Natural killer cell treated with Interleukin-12 subunit alpha and Interleukin-12 subunit beta and Interleukin-15 and Interleukin-18, amount 100 ng/mL, for 72 hours (primary cell): ENCODE measurements around the gene DISP2. TPM values are rescaled to one million over a fixed set of nuclear protein-coding genes. Genes with fewer than 3 reads are reported as not detected.

Experiments
- ATAC-seq, 2 donors: fragments of 150-1000 bp; cut with Tn5 transposase in 1 of 2; sonication (Bioruptor Pico), chemical (Tn5 transposase) in 1 of 2; 2 replicates each; pipeline ENCODE4 v1.10.0; 2021
- DNase-seq: peaks from one replicate; pipeline ENCODE4 v3.0.0; 2022; ENCODE audit warnings: low spot score
- H3K27ac Mint-ChIP-seq, 2 donors: 1 replicate in 1 of 2; 2 replicates in 1 of 2; pipeline ENCODE4 v1.8.0; 2022; ENCODE audit warnings: mixed read lengths in 2 of 2, mild to moderate bottlenecking in 1 of 2, moderate library complexity in 1 of 2
- H3K27me3 Mint-ChIP-seq, 2 donors: 1 replicate in 1 of 2; 2 replicates in 1 of 2; pipeline ENCODE4 v1.8.0; 2022; ENCODE audit warnings: mixed read lengths in 2 of 2
- H3K36me3 Mint-ChIP-seq: one replicate; pipeline ENCODE4 v1.8.0; 2022; ENCODE audit warnings: mixed read lengths
- H3K4me1 Mint-ChIP-seq, 2 donors: 1 replicate in 1 of 2; 2 replicates in 1 of 2; pipeline ENCODE4 v1.8.0; 2022; ENCODE audit warnings: low read depth in 2 of 2, mixed read lengths in 2 of 2, mild to moderate bottlenecking in 1 of 2
- H3K4me3 Mint-ChIP-seq: one replicate; pipeline ENCODE4 v1.8.0; 2022; ENCODE audit warnings: mixed read lengths
- H3K9me3 Mint-ChIP-seq: 2 replicates; pipeline ENCODE4 v1.8.0; 2022; ENCODE audit warnings: mixed read lengths
- total RNA-seq, 2 donors: library from RNA; stranded (reverse); gene quantifications; one replicate each; pipeline ENCODE4 v1.2.3, GENCODE V29; 2022

DISP2 gene
- total RNA-seq, 2 donors from 2014 or later = 0.25 to 1.00 TPM

GRCh38 chr15:40388941-40389823 lies 31.2 kb downstream of the DISP2 start:
- Mint-ChIP-seq H3K27me3 (no peaks in the 10 kb centered on the region), H3K9me3 (no peaks in the 10 kb centered on the region), H3K27ac (no peak overlapping the region), H3K4me1 (peaks cover 3 to 6% of the 10 kb centered on the region in 2 donors), H3K36me3 (peaks cover 18% of the 10 kb centered on the region), H3K4me3 (no peak overlapping the region)
- ATAC-seq (no peak), DNase-seq (no peak)

- H3K36me3 Mint-ChIP-seq = peaks cover 18% of the 10 kb centered on the region
- H3K4me3 Mint-ChIP-seq = no peak overlapping the region
- no peak overlapping the region for H3K27ac Mint-ChIP-seq
- no peak for ATAC-seq
- H3K4me1 Mint-ChIP-seq = peaks cover 0 to 4% of the 10 kb centered on the region in 2 donors
- no peaks in the 10 kb centered on the region for H3K27me3 Mint-ChIP-seq
- H3K9me3 Mint-ChIP-seq = no peaks in the 10 kb centered on the region
- no peak for DNase-seq
Measured at GRCh38 chr15:40389824-40390595, 32.0 kb downstream of the DISP2 start.

- H3K36me3 Mint-ChIP-seq = peaks cover 18% of the 10 kb centered on the region
- no peak for DNase-seq
- no peaks in the 10 kb centered on the region for H3K27me3 Mint-ChIP-seq
- H3K4me1 Mint-ChIP-seq = peaks cover 3 to 8% of the 10 kb centered on the region in 2 donors
- no peak overlapping the region for H3K4me3 Mint-ChIP-seq
- no peaks in the 10 kb centered on the region for H3K9me3 Mint-ChIP-seq
- no peak for ATAC-seq
- H3K27ac Mint-ChIP-seq = no peak overlapping the region
Measured at GRCh38 chr15:40392986-40393948, 35.2 kb downstream of the DISP2 start.

- ATAC-seq (no peak), DNase-seq (no peak)
- Mint-ChIP-seq H3K27ac (peak overlapping the region in 1 of 2 donors; percentile 39), H3K36me3 (peaks cover 8% of the 10 kb centered on the region), H3K4me1 (peaks cover 15 to 20% of the 10 kb centered on the region in 2 donors), H3K27me3 (no peaks in the 10 kb centered on the region), H3K4me3 (peak overlapping the region; percentile 47), H3K9me3 (no peaks in the 10 kb centered on the region)
Measured at GRCh38 chr15:40397688-40398412, 39.8 kb downstream of the DISP2 start.

DNA sequence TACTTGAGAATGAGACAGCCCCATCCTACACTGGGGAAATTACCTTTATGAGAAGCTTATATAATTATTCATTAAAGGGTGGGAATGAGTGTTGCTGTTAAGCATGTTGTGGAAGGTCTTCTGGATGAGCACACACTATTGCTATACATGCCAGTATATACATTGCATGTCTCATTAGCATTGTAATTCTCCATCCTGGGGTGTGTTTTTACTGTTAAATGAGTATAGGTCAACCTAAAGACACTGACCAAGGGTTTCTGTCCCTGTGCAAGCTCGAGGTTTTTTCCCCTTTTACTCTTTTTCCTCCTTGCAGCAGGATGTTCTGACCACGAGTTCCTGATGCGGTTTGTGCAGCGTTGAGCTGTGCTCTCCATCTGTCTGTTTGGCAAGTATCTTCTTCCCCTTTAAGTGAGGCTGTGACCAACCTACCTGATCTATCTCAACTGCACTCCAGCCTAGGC lies 40.4 kb downstream of the DISP2 start:
- H3K9me3 Mint-ChIP-seq = no peaks in the 10 kb centered on the region
- H3K36me3 Mint-ChIP-seq = peaks cover 3% of the 10 kb centered on the region
- ATAC-seq (peak; percentile 82 to 83), DNase-seq (peak; percentile 66)
- H3K27me3 Mint-ChIP-seq = no peaks in the 10 kb centered on the region
- H3K4me1 Mint-ChIP-seq = peaks cover 16 to 20% of the 10 kb centered on the region in 2 donors
- peak overlapping the region; percentile 47 for H3K4me3 Mint-ChIP-seq
- peak overlapping the region in 1 of 2 donors; percentile 39 for H3K27ac Mint-ChIP-seq

- Mint-ChIP-seq H3K4me3 (peak overlapping the region; percentile 25), H3K27me3 (no peaks in the 10 kb centered on the region), H3K36me3 (no peaks in the 10 kb centered on the region), H3K27ac (no peak overlapping the region), H3K4me1 (peaks cover 19 to 20% of the 10 kb centered on the region in 2 donors), H3K9me3 (no peaks in the 10 kb centered on the region)
- ATAC-seq = no peak
- no peak for DNase-seq
Measured at GRCh38 chr15:40399370-40399769, 41.4 kb downstream of the DISP2 start.

- Mint-ChIP-seq H3K27ac (peak within 1 kb of the TSS; percentile 80 to 85), H3K36me3 (peaks cover 2% of the 10 kb centered on the region), H3K4me1 (peaks cover 23 to 30% of the 10 kb centered on the region in 2 donors), H3K27me3 (no peaks in the 10 kb centered on the region), H3K9me3 (no peaks in the 10 kb centered on the region), H3K4me3 (peak within 1 kb of the TSS; percentile 92)
- ATAC-seq (peak; percentile 99 to 100), DNase-seq (peak; percentile 94)
Measured at GRCh38 chr15:40405501-40406381, 47.7 kb downstream of the DISP2 start, which contains the start of gene IVD. TSS of gene IVD (plus strand) at chr15:40405795. CDS start at chr15:40405828, 33 bp downstream.

DNA sequence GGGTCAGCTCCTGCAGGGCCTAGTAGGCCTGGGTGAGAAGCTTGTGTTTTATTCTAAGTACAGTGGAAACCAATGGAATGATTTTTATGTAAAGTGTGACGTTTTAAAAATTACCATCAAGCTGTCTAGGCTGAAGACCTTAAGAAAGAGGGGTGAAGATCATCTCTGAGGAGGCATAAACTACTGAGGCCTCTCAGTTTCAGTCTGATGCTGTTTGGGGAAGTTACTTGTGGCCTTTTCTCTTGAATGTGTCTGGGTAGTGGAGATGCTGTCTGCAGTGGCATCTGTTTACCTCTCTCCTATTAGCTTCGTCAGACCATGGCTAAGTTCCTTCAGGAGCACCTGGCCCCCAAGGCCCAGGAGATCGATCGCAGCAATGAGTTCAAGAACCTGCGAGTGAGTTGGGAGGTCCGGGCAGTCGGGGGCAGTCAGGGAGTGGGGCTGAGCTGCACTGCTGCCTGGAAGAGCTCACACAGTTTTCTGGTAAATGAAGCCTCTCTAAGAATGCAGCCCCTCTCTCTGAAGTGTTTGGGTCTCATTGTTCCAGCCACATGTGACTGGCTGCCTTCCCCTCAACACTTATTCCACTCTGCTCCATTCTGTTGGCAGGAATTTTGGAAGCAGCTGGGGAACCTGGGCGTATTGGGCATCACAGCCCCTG lies 49.4 kb downstream of the DISP2 start:
- DNase-seq (no peak), ATAC-seq (no peak)
- H3K27me3 Mint-ChIP-seq = no peaks in the 10 kb centered on the region
- peaks cover 14% of the 10 kb centered on the region for H3K36me3 Mint-ChIP-seq
- H3K27ac Mint-ChIP-seq = peak overlapping the region in 1 of 2 donors; percentile 43
- H3K4me1 Mint-ChIP-seq = peaks cover 23 to 39% of the 10 kb centered on the region in 2 donors
- H3K9me3 Mint-ChIP-seq = no peaks in the 10 kb centered on the region
- peak overlapping the region; percentile 57 for H3K4me3 Mint-ChIP-seq

GRCh38 chr15:40409366-40409765 lies 51.3 kb downstream of the DISP2 start:
- ATAC-seq = no peak
- H3K36me3 Mint-ChIP-seq = peaks cover 14% of the 10 kb centered on the region
- peaks cover 23 to 35% of the 10 kb centered on the region in 2 donors for H3K4me1 Mint-ChIP-seq
- no peaks in the 10 kb centered on the region for H3K9me3 Mint-ChIP-seq
- no peak overlapping the region for H3K27ac Mint-ChIP-seq
- no peaks in the 10 kb centered on the region for H3K27me3 Mint-ChIP-seq
- H3K4me3 Mint-ChIP-seq = no peak overlapping the region
- DNase-seq = no peak

DNA sequence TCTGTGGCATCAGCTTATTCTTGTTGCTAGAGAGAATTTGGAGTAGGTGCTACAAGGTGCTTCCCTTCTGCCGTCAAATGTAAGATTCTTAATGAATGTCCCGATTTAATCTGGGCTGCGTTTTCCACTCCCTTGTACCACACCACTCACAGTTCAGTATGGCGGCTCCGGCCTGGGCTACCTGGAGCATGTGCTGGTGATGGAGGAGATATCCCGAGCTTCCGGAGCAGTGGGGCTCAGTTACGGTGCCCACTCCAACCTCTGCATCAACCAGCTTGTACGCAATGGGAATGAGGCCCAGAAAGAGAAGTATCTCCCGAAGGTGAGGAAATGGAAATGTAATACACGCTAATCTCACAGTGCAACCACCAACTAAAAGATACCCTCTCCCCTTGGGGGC lies 52.5 kb downstream of the DISP2 start:
- Mint-ChIP-seq H3K27ac (peak overlapping the region; percentile 13 to 20), H3K9me3 (no peaks in the 10 kb centered on the region), H3K36me3 (peaks cover 14% of the 10 kb centered on the region), H3K27me3 (no peaks in the 10 kb centered on the region), H3K4me1 (peaks cover 18 to 29% of the 10 kb centered on the region in 2 donors), H3K4me3 (no peak overlapping the region)
- ATAC-seq (no peak), DNase-seq (no peak)

DNA sequence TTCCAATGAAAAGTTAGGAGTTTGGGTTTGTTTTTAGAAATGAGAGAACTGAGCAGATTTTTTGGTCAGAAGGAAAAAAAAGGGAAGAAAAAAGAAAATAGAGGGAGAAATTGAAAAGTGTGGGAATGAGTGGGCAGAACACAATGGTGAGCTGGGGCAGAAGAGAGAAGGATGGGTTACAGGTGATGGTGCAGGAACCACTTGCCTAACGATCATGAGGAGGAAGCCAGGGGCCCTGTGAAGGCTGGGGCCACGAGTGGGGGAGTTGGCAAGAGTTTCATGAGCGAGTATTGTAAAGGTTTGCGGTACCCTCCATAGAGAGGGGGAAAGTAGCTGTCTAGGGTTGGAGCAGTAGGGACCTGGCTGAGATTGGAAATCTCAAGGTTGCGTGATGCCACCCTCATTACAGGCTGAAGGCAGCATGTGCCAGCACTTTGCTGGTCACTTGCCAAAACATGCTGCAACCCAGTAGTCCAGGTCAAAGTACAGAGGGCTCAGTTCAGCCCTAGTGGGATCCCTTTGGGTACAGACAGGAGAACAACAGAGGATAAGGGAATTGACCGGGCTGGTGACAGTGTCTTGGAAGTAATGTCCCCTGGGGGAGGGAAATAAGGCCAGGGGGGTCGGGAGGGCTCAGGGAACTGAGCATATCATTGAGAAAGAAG lies 54.2 kb downstream of the DISP2 start:
- H3K36me3 Mint-ChIP-seq = peaks cover 14% of the 10 kb centered on the region
- no peak overlapping the region for H3K4me3 Mint-ChIP-seq
- H3K27me3 Mint-ChIP-seq = no peaks in the 10 kb centered on the region
- peak overlapping the region in 1 of 2 donors; percentile 1 for H3K27ac Mint-ChIP-seq
- H3K9me3 Mint-ChIP-seq = no peaks in the 10 kb centered on the region
- ATAC-seq = no peak
- DNase-seq = no peak
- H3K4me1 Mint-ChIP-seq = peaks cover 8 to 21% of the 10 kb centered on the region in 2 donors
